ENCODE data around the gene ZSCAN25.
A peak's percentile ranks its signal among the peaks of the same experiment; 100 is the strongest.
"Not testable (repeated sequence)": the region's sequence is repeated elsewhere in the genome, so short reads cannot be mapped to it uniquely, and the experiment has no call there.

The ZSCAN25 gene

GRCh38 chr7:99617192-99617781 is 541 bp downstream of the ZSCAN25 start:
- peak; percentile 17 for DNase-seq (ENCODE audit: low spot score)

GRCh38 chr7:99618726-99619125 is 2.0 kb downstream of the ZSCAN25 start:
- DNase-seq (ENCODE audit: low spot score): peak; percentile 71

- no peak for DNase-seq (ENCODE audit: low spot score)
These were observed 2.9 kb downstream of the ZSCAN25 start for GRCh38 chr7:99619571-99620130.

- no peak for DNase-seq (ENCODE audit: low spot score)
These were observed 4.5 kb downstream of the ZSCAN25 start for GRCh38 chr7:99621271-99621670.

GRCh38 chr7:99622596-99622995 is 5.8 kb downstream of the ZSCAN25 start:
- no peak for DNase-seq (ENCODE audit: low spot score)

- no peak for DNase-seq (ENCODE audit: low spot score)
These were observed 6.4 kb downstream of the ZSCAN25 start for GRCh38 chr7:99623091-99623693.

GRCh38 chr7:99623702-99624447 is 7.1 kb downstream of the ZSCAN25 start:
- DNase-seq (ENCODE audit: low spot score): no peak

GRCh38 chr7:99624484-99624883 is 7.7 kb downstream of the ZSCAN25 start:
- no peak for DNase-seq (ENCODE audit: low spot score)

GRCh38 chr7:99625321-99625720 is 8.6 kb downstream of the ZSCAN25 start:
- no peak for DNase-seq (ENCODE audit: low spot score)

- no peak for DNase-seq (ENCODE audit: low spot score)
These were observed 9.2 kb downstream of the ZSCAN25 start for GRCh38 chr7:99625961-99626360.

GRCh38 chr7:99626661-99627060 is 9.9 kb downstream of the ZSCAN25 start:
- no peak for DNase-seq (ENCODE audit: low spot score)

GRCh38 chr7:99627513-99627912 is 10.8 kb downstream of the ZSCAN25 start:
- DNase-seq (ENCODE audit: low spot score): no peak

GRCh38 chr7:99628471-99629465 is 12.0 kb downstream of the ZSCAN25 start:
- DNase-seq (ENCODE audit: low spot score): no peak

- no peak for DNase-seq (ENCODE audit: low spot score)
These were observed 12.9 kb downstream of the ZSCAN25 start for GRCh38 chr7:99629643-99630042.

GRCh38 chr7:99631295-99632109 is 14.8 kb downstream of the ZSCAN25 start:
- DNase-seq (ENCODE audit: low spot score): no peak

- not testable (repeated sequence) for DNase-seq (ENCODE audit: low spot score)
These were observed 20.7 kb downstream of the ZSCAN25 start for GRCh38 chr7:99637414-99637813.

- no peak for DNase-seq (ENCODE audit: low spot score)
These were observed 22.0 kb downstream of the ZSCAN25 start for GRCh38 chr7:99638731-99639130.

GRCh38 chr7:99639267-99639666 is 22.5 kb downstream of the ZSCAN25 start:
- DNase-seq (ENCODE audit: low spot score): no peak

- DNase-seq (ENCODE audit: low spot score): no peak
These were observed 25.3 kb downstream of the ZSCAN25 start for GRCh38 chr7:99642027-99642426.

GRCh38 chr7:99643464-99643863 is 26.7 kb downstream of the ZSCAN25 start:
- no peak for DNase-seq (ENCODE audit: low spot score)

- DNase-seq (ENCODE audit: low spot score): no peak
These were observed 27.7 kb downstream of the ZSCAN25 start for GRCh38 chr7:99644431-99644830.
